GM23338 (cell line): Measurements from ENCODE around the gene FN3KRP. TPM values are rescaled to one million over a fixed set of nuclear protein-coding genes. Genes with fewer than 3 reads are reported as not detected.
A peak's percentile ranks its signal among the peaks of the same experiment; 100 is the strongest.

Source experiments
- ATAC-seq: fragments of 200-7000 bp; cut with Tn5 transposase; 3 replicates; pipeline ENCODE4 v1.9.1; 2020
- DNase-seq: peaks from one replicate; pipeline ENCODE4 v3.0.0-alpha.2; 2015; ENCODE audit warnings: low spot score
- H2AFZ ChIP-seq: fragments of 200-600 bp; sonication (generic); 2 replicates; pipeline ENCODE4 v1.8.0; 2016; ENCODE audit warnings: antibody characterized with exemption, mild to moderate bottlenecking, moderate library complexity
- H3F3A ChIP-seq: fragments of 200-600 bp; sonication (generic); replicated peaks from 2 replicates; pipeline ENCODE4 v1.8.0; 2017; ENCODE audit warnings: antibody characterized with exemption, mixed run types, low read depth
- H3K27ac ChIP-seq: fragments of 200-600 bp; sonication (generic); 2 replicates; pipeline ENCODE4 v1.6.1; 2016; ENCODE audit warnings: low read depth
- H3K27me3 ChIP-seq: fragments of 200-600 bp; sonication (generic); 2 replicates; pipeline ENCODE4 v1.8.0; 2016; ENCODE audit warnings: mild to moderate bottlenecking, mixed run types, moderate library complexity; ENCODE audit not compliant: insufficient read depth
- H3K36me3 ChIP-seq: fragments of 200-600 bp; sonication (generic); 2 replicates; pipeline ENCODE4 v1.8.0; 2016; ENCODE audit warnings: mild to moderate bottlenecking; ENCODE audit not compliant: insufficient read depth
- H3K4me1 ChIP-seq: fragments of 200-600 bp; sonication (generic); 2 replicates; pipeline ENCODE4 v1.8.0; 2016; ENCODE audit warnings: mild to moderate bottlenecking, moderate library complexity; ENCODE audit not compliant: insufficient read depth
- H3K4me2 ChIP-seq: fragments of 200-600 bp; sonication (generic); 2 replicates; pipeline ENCODE4 v1.7.1; 2017; ENCODE audit warnings: mixed run types
- H3K4me3 ChIP-seq: fragments of 200-600 bp; sonication (generic); 2 replicates; pipeline ENCODE4 v1.6.1; 2016; ENCODE audit warnings: mixed run types
- H3K79me2 ChIP-seq: fragments of 200-600 bp; sonication (generic); replicated peaks from 2 replicates; pipeline ENCODE4 v1.8.0; 2017; ENCODE audit warnings: mild to moderate bottlenecking; ENCODE audit not compliant: insufficient read depth
- H3K9me2 ChIP-seq: fragments of 200-600 bp; sonication (generic); 2 replicates; pipeline ENCODE4 v1.8.0; 2017; ENCODE audit not compliant: insufficient read depth
- H4K20me1 ChIP-seq: fragments of 200-600 bp; sonication (generic); replicated peaks from 2 replicates; pipeline ENCODE4 v1.8.0; 2017; ENCODE audit warnings: mild to moderate bottlenecking; ENCODE audit not compliant: insufficient read depth
- H3K27ac Mint-ChIP-seq: 2 replicates; pipeline ENCODE4 v1.8.0; 2020; ENCODE audit warnings: inconsistent platforms, mild to moderate bottlenecking, moderate library complexity, mixed read lengths
- H3K27me3 Mint-ChIP-seq: 3 replicates; pipeline ENCODE4 v1.8.0; 2022; ENCODE audit warnings: low read depth, mild to moderate bottlenecking, moderate library complexity, mixed read lengths, inconsistent platforms; ENCODE audit not compliant: insufficient read depth, poor library complexity
- H3K36me3 Mint-ChIP-seq: 3 replicates; pipeline ENCODE4 v1.8.0; 2021; ENCODE audit warnings: low read depth, mild to moderate bottlenecking, inconsistent platforms, moderate library complexity, mixed read lengths
- H3K4me1 Mint-ChIP-seq: 3 replicates; pipeline ENCODE4 v1.8.0; 2020; ENCODE audit warnings: mild to moderate bottlenecking, inconsistent platforms, mixed read lengths
- H3K4me3 Mint-ChIP-seq: 3 replicates; pipeline ENCODE4 v1.8.0; 2021; ENCODE audit warnings: moderate library complexity, mild to moderate bottlenecking, inconsistent platforms, mixed read lengths
- H3K9me3 Mint-ChIP-seq: 3 replicates; pipeline ENCODE4 v1.8.0; 2020; ENCODE audit warnings: moderate library complexity, mild to moderate bottlenecking, inconsistent platforms, mixed read lengths
- CREB1 ChIP-seq: fragments of 250-450 bp; sonication (Bioruptor Pico); IDR thresholded peaks from 2 replicates; pipeline ENCODE4 v1.5.0; 2020; ENCODE audit warnings: low read depth, mild to moderate bottlenecking, moderate library complexity
- EZH2 ChIP-seq: fragments of 200-600 bp; sonication (generic); IDR thresholded peaks from one replicate; pipeline ENCODE4 v1.8.0; 2017; ENCODE audit warnings: antibody characterized with exemption, mild to moderate bottlenecking, low read depth; ENCODE audit not compliant: unreplicated experiment
- EZH2phosphoT487 ChIP-seq: fragments of 200-600 bp; sonication (generic); IDR thresholded peaks from one replicate; pipeline ENCODE4 v1.8.1; 2018; ENCODE audit warnings: antibody characterized with exemption; ENCODE audit not compliant: unreplicated experiment
- JUNB ChIP-seq: IDR thresholded peaks from one replicate; pipeline ENCODE4 v1.6.1; 2016; ENCODE audit warnings: antibody characterized with exemption; ENCODE audit not compliant: unreplicated experiment
- NANOG ChIP-seq: IDR thresholded peaks from 2 replicates; pipeline ENCODE4 v1.6.1; 2016; ENCODE audit warnings: antibody characterized with exemption, borderline replicate concordance
- POLR2AphosphoS5 ChIP-seq: IDR thresholded peaks from 2 replicates; pipeline ENCODE4 v1.6.1; 2016; ENCODE audit warnings: antibody characterized with exemption, low read depth
- REST ChIP-seq: IDR thresholded peaks from one replicate; pipeline ENCODE4 v1.6.1; 2018; ENCODE audit warnings: antibody characterized with exemption; ENCODE audit not compliant: unreplicated experiment
- STAT1 ChIP-seq: IDR thresholded peaks from one replicate; pipeline ENCODE4 v1.6.1; 2016; ENCODE audit warnings: antibody characterized with exemption; ENCODE audit not compliant: unreplicated experiment
- ZNF114 ChIP-seq: fragments of 250-450 bp; sonication (Bioruptor Pico); IDR thresholded peaks from 2 replicates; pipeline ENCODE4 v1.5.0; 2020; ENCODE audit warnings: mild to moderate bottlenecking, moderate library complexity
- polyA plus RNA-seq: library from polyadenylated mRNA; unstranded; fragments of >200 nt; fragmentation: Nextera tagmentation; extraction: Ambion mirVana; gene quantifications from 2 replicates; pipeline ENCODE4 v1.2.1, GENCODE V29; 2016
- total RNA-seq: library from RNA; depleted of rRNA; stranded (reverse); fragments of >200 nt; shearing (Covaris generic); gene quantifications from 2 replicates; pipeline ENCODE4 v1.2.3, GENCODE V29; 2014

FN3KRP gene
- total and polyA plus RNA-seq, 2 experiments from 2014 or later = 15.9 to 16.7 TPM

- Mint-ChIP-seq H3K4me3 (peak within 1 kb of the TSS; percentile 68), H3K36me3 (peaks cover 24% of the 10 kb centered on the region), H3K27ac (no peak within 1 kb of the TSS), H3K4me1 (0 out of 3 replicates have a peak, but pooled peaks cover 4% of the 10 kb centered on the region), H3K27me3 (peaks cover 18% of the 10 kb centered on the region), H3K9me3 (peaks cover 7% of the 10 kb centered on the region; the same call in 2 of the 3 replicates)
- H3F3A ChIP-seq = 0 out of 2 replicates have a peak, but pooled peaks cover 4% of the 10 kb centered on the region
- TF ChIP-seq POLR2AphosphoS5 (peak; percentile 49), CREB1 (CRISPR knock-in tag) (peak; percentile 80), EZH2phosphoT487 (no peak), EZH2 (no peak)
- DNase-seq (peak; percentile 80), ATAC-seq (peak; percentile 86)
- no peaks in the 10 kb centered on the region for H3K79me2 ChIP-seq
- no peaks in the 10 kb centered on the region for H3K4me1 ChIP-seq
- H3K9me2 ChIP-seq = 0 out of 2 replicates have a peak, but pooled peaks cover 2% of the 10 kb centered on the region
- peak within 1 kb of the TSS; percentile 82 for H3K4me2 ChIP-seq
- H3K36me3 ChIP-seq = peaks cover under 1% of the 10 kb centered on the region; the same call in 1 of the 2 replicates
- H3K27me3 ChIP-seq = peaks cover 4% of the 10 kb centered on the region; the same call in 1 of the 2 replicates
- peak within 1 kb of the TSS; percentile 95 for H2AFZ ChIP-seq
- H4K20me1 ChIP-seq = no peaks in the 10 kb centered on the region
- no peak within 1 kb of the TSS for H3K27ac ChIP-seq
- H3K4me3 ChIP-seq = peak within 1 kb of the TSS; percentile 64
Observed at GRCh38 chr17:82734987-82735866, 18.7 kb downstream of the FN3KRP start, which contains the start of gene FN3K. TSS of gene FN3K (plus strand) at chr17:82735615. CDS start at chr17:82735637, 22 bp downstream.

- ATAC-seq (no peak), DNase-seq (no peak)
- peaks cover 38% of the 10 kb centered on the region for H3K36me3 Mint-ChIP-seq
- no peak overlapping the region for H3K27ac ChIP-seq
- H2AFZ ChIP-seq = no peak overlapping the region
- peak overlapping the region; percentile 82 for H3K4me2 ChIP-seq
- peaks cover 18% of the 10 kb centered on the region for H3K27me3 Mint-ChIP-seq
- no peaks in the 10 kb centered on the region for H3K79me2 ChIP-seq
- no peaks in the 10 kb centered on the region for H4K20me1 ChIP-seq
- no peak overlapping the region for H3K27ac Mint-ChIP-seq
- peaks cover 4% of the 10 kb centered on the region; the same call in 1 of the 2 replicates for H3K27me3 ChIP-seq
- peak overlapping the region; percentile 67 for H3K4me3 Mint-ChIP-seq
- peaks cover 20% of the 10 kb centered on the region for H3K9me3 Mint-ChIP-seq
- peaks cover 15% of the 10 kb centered on the region for H3K36me3 ChIP-seq
- H3K4me1 ChIP-seq = no peaks in the 10 kb centered on the region
- H3K4me3 ChIP-seq = peak overlapping the region; percentile 64
- H3K4me1 Mint-ChIP-seq = 0 out of 3 replicates have a peak, but pooled peaks cover 4% of the 10 kb centered on the region
- 0 out of 2 replicates have a peak, but pooled peaks cover 4% of the 10 kb centered on the region for H3F3A ChIP-seq
- H3K9me2 ChIP-seq = 0 out of 2 replicates have a peak, but pooled peaks cover 4% of the 10 kb centered on the region
- no peak for TF ChIP-seq STAT1
- TF ChIP-seq CREB1 (CRISPR knock-in tag) = no peak
- no peak for TF ChIP-seq NANOG
- no peak for TF ChIP-seq JUNB
- no peak for TF ChIP-seq REST
- TF ChIP-seq POLR2AphosphoS5 = no peak
- no peak for TF ChIP-seq ZNF114 (CRISPR knock-in tag)
Observed at GRCh38 chr17:82736511-82737185, 20.1 kb downstream of the FN3KRP start.
